IPS-NIHi7 (cell line): ENCODE results near the gene C1QL1.
A peak's percentile ranks its signal among the peaks of the same experiment; 100 is the strongest.

Source experiments
- DNase-seq: peaks from one replicate; pipeline ENCODE4 v3.0.0; 2012; ENCODE audit warnings: mixed read lengths; ENCODE audit errors: extremely low spot score

The C1QL1 gene

GRCh38 chr17:44915862-44916780, 52.0 kb downstream of the C1QL1 start:
- DNase-seq: no peak

- no peak for DNase-seq
Observed at GRCh38 chr17:44915321-44915726, 52.8 kb downstream of the C1QL1 start, which contains the start of gene GFAP. Gene GFAP, minus strand, starts transcription at chr17:44915500. Its CDS starts 14 bp downstream, at chr17:44915486.

- DNase-seq: no peak
Observed at GRCh38 chr17:44914698-44915271, 53.3 kb downstream of the C1QL1 start.

DNA sequence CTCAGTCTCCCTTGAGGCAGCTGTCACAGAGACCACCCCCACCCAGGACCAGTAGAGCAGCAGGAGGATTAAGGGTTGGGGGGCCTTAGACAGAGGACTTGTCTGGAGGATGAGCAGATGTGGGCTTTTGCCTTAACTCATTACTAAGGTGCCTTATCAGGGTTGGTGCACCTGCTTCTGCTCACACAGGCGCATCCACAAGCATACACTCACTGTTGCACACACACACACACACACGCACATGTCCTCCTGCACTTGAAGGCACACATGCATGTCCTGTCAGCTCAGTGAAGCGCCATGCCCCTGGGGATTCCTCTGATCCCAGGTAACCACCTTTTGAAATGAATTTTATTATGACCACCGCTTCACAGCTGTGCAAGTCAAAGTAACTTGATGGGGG, 54.0 kb downstream of the C1QL1 start:
- DNase-seq: no peak

DNA sequence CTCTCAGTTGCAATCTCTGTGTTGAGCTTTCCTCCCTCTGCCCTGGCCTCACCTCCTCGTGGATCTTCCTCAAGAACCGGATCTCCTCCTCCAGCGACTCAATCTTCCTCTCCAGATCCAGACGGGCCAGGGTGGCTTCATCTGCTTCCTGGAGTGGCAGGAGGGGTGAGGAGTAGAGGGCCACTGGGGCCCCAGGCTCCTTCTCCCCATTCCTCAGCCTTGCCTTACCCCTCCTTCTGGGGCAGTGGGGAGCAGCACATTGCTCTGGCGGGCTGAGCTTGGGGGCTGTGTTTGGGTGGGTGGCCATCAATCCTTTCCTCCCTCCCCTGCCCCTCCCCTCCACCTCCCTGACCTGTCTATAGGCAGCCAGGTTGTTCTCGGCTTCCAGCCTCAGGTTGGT, 54.4 kb downstream of the C1QL1 start:
- no peak for DNase-seq

- no peak for DNase-seq
Observed at GRCh38 chr17:44912763-44913544, 55.1 kb downstream of the C1QL1 start.

DNA sequence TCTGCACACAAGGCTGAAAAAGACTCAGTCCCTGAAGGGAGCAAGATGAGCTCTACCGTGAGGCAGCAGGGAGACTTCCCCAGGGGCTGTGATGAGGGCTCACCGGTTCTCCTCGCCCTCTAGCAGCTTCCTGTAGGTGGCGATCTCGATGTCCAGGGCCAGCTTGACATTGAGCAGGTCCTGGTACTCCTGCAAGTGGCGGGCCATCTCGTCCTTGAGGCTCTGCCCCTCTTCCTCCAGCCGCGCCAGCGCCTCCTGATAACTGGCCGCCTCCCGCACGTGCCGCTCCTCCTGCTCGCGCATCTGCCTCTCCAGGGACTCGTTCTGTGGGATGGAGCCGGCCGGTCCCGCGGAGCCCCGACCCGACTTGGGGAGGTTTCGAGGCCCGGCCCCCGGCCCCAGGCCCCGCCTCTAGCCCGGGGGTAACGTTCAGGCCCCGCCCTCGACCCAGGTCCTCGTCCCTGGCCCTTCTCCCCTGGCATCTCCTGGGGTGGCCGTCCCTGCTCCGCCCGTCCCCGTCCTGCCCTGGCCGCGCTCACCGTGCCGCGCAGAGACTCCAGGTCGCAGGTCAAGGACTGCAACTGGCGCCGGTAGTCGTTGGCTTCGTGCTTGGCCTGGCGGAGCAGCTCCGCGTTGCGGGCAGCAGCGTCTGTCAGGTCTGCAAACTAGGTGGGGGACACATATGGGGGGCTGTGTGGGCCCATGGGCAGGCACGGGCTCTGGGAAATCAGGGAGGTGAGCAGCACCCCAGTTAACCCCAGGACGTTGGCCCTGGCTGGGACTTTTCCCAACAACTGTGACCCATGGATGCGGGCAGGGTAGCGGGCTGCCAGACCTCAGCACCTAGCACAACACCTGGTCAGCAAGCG, 56.7 kb downstream of the C1QL1 start:
- DNase-seq: peak; percentile 92

DNA sequence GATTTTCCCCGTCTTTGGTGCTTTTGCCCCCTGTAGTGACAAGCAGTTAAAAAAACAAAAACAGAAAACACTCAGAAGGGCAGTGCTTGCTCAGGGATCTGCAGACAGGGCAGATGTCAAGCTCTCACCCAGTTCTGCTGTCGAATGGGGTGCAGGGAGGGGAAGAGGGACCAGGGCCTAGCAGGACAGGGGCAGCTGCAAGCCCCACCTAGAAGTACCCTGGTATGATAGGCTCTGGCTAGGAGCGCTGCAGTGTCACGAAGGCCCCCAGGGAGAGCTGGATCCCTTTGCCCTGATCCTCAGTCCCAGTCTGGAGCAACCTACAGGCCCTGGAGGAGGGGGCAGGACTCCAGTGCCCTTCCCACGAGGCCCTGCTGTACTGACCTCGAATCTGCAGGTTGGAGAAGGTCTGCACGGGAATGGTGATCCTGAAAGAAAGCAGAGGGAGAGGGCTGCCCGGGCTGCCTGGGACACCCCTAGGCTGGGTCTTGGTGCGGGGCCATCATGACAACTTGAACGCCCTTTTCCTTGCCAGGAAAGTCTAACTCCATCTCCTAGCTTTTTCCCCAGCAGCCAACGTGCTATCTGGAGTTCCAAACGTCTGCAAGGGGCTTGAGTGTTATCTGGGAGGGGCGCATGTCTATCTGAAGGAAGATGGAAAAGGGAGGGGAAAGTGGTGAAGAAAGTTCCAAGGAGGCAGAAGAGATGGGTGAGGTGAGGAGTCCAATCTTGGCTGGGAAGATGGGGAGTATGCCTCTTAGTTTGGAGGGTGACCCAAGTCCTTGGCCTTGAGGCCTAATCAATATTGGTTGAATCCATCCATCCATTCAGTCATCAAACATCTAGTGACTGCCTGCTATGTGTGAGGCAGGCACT, 57.6 kb downstream of the C1QL1 start:
- DNase-seq: no peak
